Measurements from ENCODE around the gene GPR176. TPM values are rescaled to one million over a fixed set of nuclear protein-coding genes. Genes with fewer than 3 reads are reported as not detected.

The GPR176 gene
- total RNA-seq, 1 experiment from 2014 or later = 9.8 TPM

GRCh38 chr15:39789736-39790135, 130.3 kb downstream of the GPR176 start:
- Histone ChIP-seq H3K27me3 (replicated peaks; ENCODE audit: control insufficient read depth, insufficient read depth, low read length) (no peaks in the 10 kb centered on the region), H3K4me1 (peaks cover 21% of the 10 kb centered on the region), H3K36me3 (ENCODE audit: control insufficient read depth, insufficient read depth, low read length) (no peaks in the 10 kb centered on the region), H3K9me3 (no peaks in the 10 kb centered on the region), H3K4me3 (ENCODE audit: low read depth, low read length) (no peak overlapping the region)
- peaks cover 15% of the 10 kb centered on the region for H3K4me1 Mint-ChIP-seq (ENCODE audit: low read depth, unreplicated experiment)
- BruUV-seq (replicated peaks) = no TSS peak
- H3K36me3 Mint-ChIP-seq (ENCODE audit: insufficient read depth, unreplicated experiment) = no peaks in the 10 kb centered on the region
- intact Hi-C loops (cut with micrococcal nuclease; ENCODE audit: unreplicated experiment) = loop anchor here (5.0 to 10.0 kb wide), 2 partner anchors 143 to 215 kb away; partner anchors contain the start of gene EIF2AK4
- H3K27me3 Mint-ChIP-seq (ENCODE audit: insufficient read depth, unreplicated experiment) = no peaks in the 10 kb centered on the region
- no peaks in the 10 kb centered on the region for H3K9me3 Mint-ChIP-seq (ENCODE audit: unreplicated experiment)
- DNase-seq = no peak
- no peak overlapping the region for H3K27ac Mint-ChIP-seq (ENCODE audit: unreplicated experiment)
- POLR2A ChIA-PET = no interaction called here
- CTCF ChIA-PET = interaction anchor here (0.6 kb wide), 1 partner anchor 106 kb away, joined by 3 read pairs; no protein-coding TSS in a partner anchor
- H3K4me3 Mint-ChIP-seq (ENCODE audit: unreplicated experiment) = no peak overlapping the region
- TF ChIP-seq, protein P1, sequence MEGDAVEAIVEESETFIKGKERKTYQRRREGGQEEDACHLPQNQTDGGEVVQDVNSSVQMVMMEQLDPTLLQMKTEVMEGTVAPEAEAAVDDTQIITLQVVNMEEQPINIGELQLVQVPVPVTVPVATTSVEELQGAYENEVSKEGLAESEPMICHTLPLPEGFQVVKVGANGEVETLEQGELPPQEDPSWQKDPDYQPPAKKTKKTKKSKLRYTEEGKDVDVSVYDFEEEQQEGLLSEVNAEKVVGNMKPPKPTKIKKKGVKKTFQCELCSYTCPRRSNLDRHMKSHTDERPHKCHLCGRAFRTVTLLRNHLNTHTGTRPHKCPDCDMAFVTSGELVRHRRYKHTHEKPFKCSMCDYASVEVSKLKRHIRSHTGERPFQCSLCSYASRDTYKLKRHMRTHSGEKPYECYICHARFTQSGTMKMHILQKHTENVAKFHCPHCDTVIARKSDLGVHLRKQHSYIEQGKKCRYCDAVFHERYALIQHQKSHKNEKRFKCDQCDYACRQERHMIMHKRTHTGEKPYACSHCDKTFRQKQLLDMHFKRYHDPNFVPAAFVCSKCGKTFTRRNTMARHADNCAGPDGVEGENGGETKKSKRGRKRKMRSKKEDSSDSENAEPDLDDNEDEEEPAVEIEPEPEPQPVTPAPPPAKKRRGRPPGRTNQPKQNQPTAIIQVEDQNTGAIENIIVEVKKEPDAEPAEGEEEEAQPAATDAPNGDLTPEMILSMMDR (IDR thresholded peaks at IDR 0.05; ENCODE audit: insufficient read depth in 1 of 2, low read depth in 1 of 2, low read length in 1 of 2, severe bottlenecking in 1 of 2, unreplicated experiment in 1 of 2) = no peak

GRCh38 chr15:39788800-39789565, 131.1 kb downstream of the GPR176 start:
- DNase-seq = no peak
- no peak overlapping the region for H3K27ac Mint-ChIP-seq (ENCODE audit: unreplicated experiment)
- ChIA-PET CTCF (interaction anchor here (0.6 kb wide), 2 partner anchors 107 to 637 kb away, joined by 3 read pairs; no protein-coding TSS in a partner anchor), POLR2A (no interaction called here)
- TF ChIP-seq, protein P1 (IDR thresholded peaks at IDR 0.05; ENCODE audit: insufficient read depth in 1 of 2, low read depth in 1 of 2, low read length in 1 of 2, severe bottlenecking in 1 of 2, unreplicated experiment in 1 of 2) = no peak
- Histone ChIP-seq H3K4me3 (ENCODE audit: low read depth, low read length) (no peak overlapping the region), H3K4me1 (peaks cover 22% of the 10 kb centered on the region), H3K27me3 (replicated peaks; ENCODE audit: control insufficient read depth, insufficient read depth, low read length) (no peaks in the 10 kb centered on the region), H3K36me3 (ENCODE audit: control insufficient read depth, insufficient read depth, low read length) (no peaks in the 10 kb centered on the region), H3K9me3 (no peaks in the 10 kb centered on the region)
- BruUV-seq (replicated peaks) = no TSS peak
- no peak overlapping the region for H3K4me3 Mint-ChIP-seq (ENCODE audit: unreplicated experiment)
- intact Hi-C loops (cut with micrococcal nuclease; ENCODE audit: unreplicated experiment) = loop anchor here (5.0 to 10.0 kb wide), 2 partner anchors 143 to 216 kb away; partner anchors contain the start of gene EIF2AK4
- H3K9me3 Mint-ChIP-seq (ENCODE audit: unreplicated experiment) = no peaks in the 10 kb centered on the region
- H3K4me1 Mint-ChIP-seq (ENCODE audit: low read depth, unreplicated experiment) = peaks cover 17% of the 10 kb centered on the region
- no peaks in the 10 kb centered on the region for H3K27me3 Mint-ChIP-seq (ENCODE audit: insufficient read depth, unreplicated experiment)
- H3K36me3 Mint-ChIP-seq (ENCODE audit: insufficient read depth, unreplicated experiment) = no peaks in the 10 kb centered on the region

- H3K36me3 Mint-ChIP-seq (ENCODE audit: insufficient read depth, unreplicated experiment) = no peaks in the 10 kb centered on the region
- no peak for DNase-seq
- intact Hi-C loops (cut with micrococcal nuclease; ENCODE audit: unreplicated experiment) = loop anchor here (5.0 to 10.0 kb wide), 2 partner anchors 144 to 217 kb away; partner anchors contain the start of gene EIF2AK4
- H3K4me3 Mint-ChIP-seq (ENCODE audit: unreplicated experiment) = no peak overlapping the region
- Histone ChIP-seq H3K4me1 (peaks cover 27% of the 10 kb centered on the region), H3K4me3 (ENCODE audit: low read depth, low read length) (no peak overlapping the region), H3K9me3 (no peaks in the 10 kb centered on the region), H3K36me3 (ENCODE audit: control insufficient read depth, insufficient read depth, low read length) (no peaks in the 10 kb centered on the region), H3K27me3 (replicated peaks; ENCODE audit: control insufficient read depth, insufficient read depth, low read length) (no peaks in the 10 kb centered on the region)
- no peak overlapping the region for H3K27ac Mint-ChIP-seq (ENCODE audit: unreplicated experiment)
- no peaks in the 10 kb centered on the region for H3K9me3 Mint-ChIP-seq (ENCODE audit: unreplicated experiment)
- POLR2A ChIA-PET = no interaction called here
- CTCF ChIA-PET = interaction anchor here (0.6 kb wide), 1 partner anchor 638 kb away, joined by 3 read pairs; no protein-coding TSS in a partner anchor
- TF ChIP-seq, protein P1 (IDR thresholded peaks at IDR 0.05; ENCODE audit: insufficient read depth in 1 of 2, low read depth in 1 of 2, low read length in 1 of 2, severe bottlenecking in 1 of 2, unreplicated experiment in 1 of 2) = no peak
- H3K4me1 Mint-ChIP-seq (ENCODE audit: low read depth, unreplicated experiment) = peaks cover 24% of the 10 kb centered on the region
- BruUV-seq (replicated peaks) = no TSS peak
- no peaks in the 10 kb centered on the region for H3K27me3 Mint-ChIP-seq (ENCODE audit: insufficient read depth, unreplicated experiment)
Observed at GRCh38 chr15:39788108-39788507, 132.0 kb downstream of the GPR176 start.
